SJSA1 (cell line): ENCODE data around the gene NRXN2. TPM values are rescaled to one million over a fixed set of nuclear protein-coding genes. Genes with fewer than 3 reads are reported as not detected.

ENCODE experiments used
- DNase-seq, 2 experiments: peaks; one replicate each; pipeline ENCODE4 v3.0.0-alpha.2; 2015 to 2020; ENCODE audit warnings: low spot score in 2 of 2, low read depth in 1 of 2
- H3K27ac ChIP-seq: fragments of 250-450 bp; sonication (Bioruptor Pico); 2 replicates; pipeline ENCODE4 v1.5.1; 2020; ENCODE audit warnings: mild to moderate bottlenecking, moderate library complexity
- H3K27me3 ChIP-seq: fragments of 250-450 bp; sonication (Bioruptor Pico); replicated peaks from 2 replicates; pipeline ENCODE4 v1.5.1; 2020; ENCODE audit warnings: mild to moderate bottlenecking, moderate library complexity
- H3K36me3 ChIP-seq: fragments of 250-450 bp; sonication (Bioruptor Pico); 2 replicates; pipeline ENCODE4 v1.5.1; 2020; ENCODE audit warnings: mild to moderate bottlenecking
- H3K4me1 ChIP-seq: fragments of 250-450 bp; sonication (Bioruptor Pico); replicated peaks from 2 replicates; pipeline ENCODE4 v1.6.1; 2021; ENCODE audit warnings: mild to moderate bottlenecking
- H3K4me3 ChIP-seq: fragments of 250-450 bp; sonication (Bioruptor Pico); 2 replicates; pipeline ENCODE4 v1.5.1; 2020; ENCODE audit warnings: mild to moderate bottlenecking
- H3K9me3 ChIP-seq: fragments of 250-450 bp; sonication (Bioruptor Pico); replicated peaks from 2 replicates; pipeline ENCODE4 v1.5.1; 2020; ENCODE audit warnings: mild to moderate bottlenecking
- total RNA-seq: library from RNA; depleted of rRNA; stranded (reverse); fragments of >200 nt; shearing (Covaris generic); gene quantifications from 2 replicates; pipeline ENCODE4 v1.2.3, GENCODE V29; 2014

NRXN2 gene
- total RNA-seq, 1 experiment from 2014 or later = not detected

DNA sequence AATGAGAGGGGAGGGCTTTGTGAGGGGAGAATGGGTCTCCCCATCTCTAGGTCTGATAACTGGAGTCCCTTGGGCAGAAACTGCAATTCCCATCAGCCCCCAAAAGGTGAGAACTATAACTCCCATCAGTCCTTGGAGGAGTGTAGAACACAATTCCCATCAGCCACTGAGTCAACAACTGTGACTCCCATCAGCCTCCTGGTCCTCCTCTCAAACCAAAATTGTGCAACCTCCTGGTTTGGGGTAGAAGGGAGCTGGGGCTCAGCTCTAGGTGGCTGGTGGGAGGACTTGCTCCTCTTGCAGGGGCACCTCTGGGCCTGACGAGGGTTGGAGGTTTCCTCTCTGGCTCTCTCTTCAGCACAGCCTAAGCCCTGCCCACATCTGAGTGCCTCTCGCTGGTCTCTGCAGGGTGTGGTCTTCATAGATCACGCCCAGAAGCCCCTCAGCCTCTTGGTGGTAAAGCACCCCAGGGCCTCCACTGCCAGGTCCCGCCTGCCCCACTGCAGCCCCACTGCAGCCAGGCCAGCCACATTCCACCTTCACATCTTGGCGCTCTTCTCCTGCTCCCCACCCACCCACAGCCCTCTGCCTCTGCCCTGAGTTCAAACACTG is 113.5 kb downstream of the NRXN2 start:
- no peaks in the 10 kb centered on the region for H3K4me1 ChIP-seq
- no peaks in the 10 kb centered on the region for H3K9me3 ChIP-seq
- H3K27ac ChIP-seq = no peak overlapping the region
- H3K4me3 ChIP-seq = no peak overlapping the region
- peaks cover 73% of the 10 kb centered on the region for H3K27me3 ChIP-seq
- no peak for DNase-seq
- no peaks in the 10 kb centered on the region for H3K36me3 ChIP-seq

GRCh38 chr11:64608636-64609035 is 114.4 kb downstream of the NRXN2 start:
- Histone ChIP-seq H3K9me3 (no peaks in the 10 kb centered on the region), H3K4me3 (no peak overlapping the region), H3K4me1 (no peaks in the 10 kb centered on the region), H3K27me3 (peaks cover 76% of the 10 kb centered on the region), H3K27ac (no peak overlapping the region), H3K36me3 (no peaks in the 10 kb centered on the region)
- DNase-seq = no peak

DNA sequence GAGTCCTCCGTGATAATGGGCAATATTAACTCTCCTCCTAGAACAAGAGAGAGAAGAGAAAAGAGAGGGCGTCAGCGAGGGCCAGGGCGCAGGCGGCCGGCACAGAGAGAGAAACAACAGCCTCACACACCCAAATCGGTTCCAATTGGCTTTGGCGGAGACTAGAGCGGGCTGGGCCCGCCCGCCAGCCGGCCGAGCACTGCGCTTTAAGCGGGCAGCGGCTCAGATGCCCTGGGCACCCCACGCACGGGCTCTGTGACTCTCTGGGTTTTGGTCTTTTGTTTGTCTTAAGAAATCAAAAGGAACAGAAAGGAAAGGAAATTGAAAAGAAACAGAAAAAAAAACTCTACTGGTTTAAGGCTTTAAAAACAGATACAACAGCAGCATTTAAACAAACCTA is 115.0 kb downstream of the NRXN2 start:
- Histone ChIP-seq H3K4me1 (no peaks in the 10 kb centered on the region), H3K36me3 (no peaks in the 10 kb centered on the region), H3K27me3 (peaks cover 76% of the 10 kb centered on the region), H3K27ac (no peak overlapping the region), H3K4me3 (no peak overlapping the region), H3K9me3 (no peaks in the 10 kb centered on the region)
- DNase-seq = no peak

GRCh38 chr11:64607381-64607985 is 115.5 kb downstream of the NRXN2 start:
- H3K4me1 ChIP-seq = no peaks in the 10 kb centered on the region
- H3K36me3 ChIP-seq = no peaks in the 10 kb centered on the region
- DNase-seq = no peak
- no peaks in the 10 kb centered on the region for H3K9me3 ChIP-seq
- peaks cover 75% of the 10 kb centered on the region for H3K27me3 ChIP-seq
- H3K4me3 ChIP-seq = no peak overlapping the region
- no peak overlapping the region for H3K27ac ChIP-seq

- Histone ChIP-seq H3K9me3 (peaks cover 2% of the 10 kb centered on the region; the same call in 1 of the 2 replicates), H3K4me3 (no peak overlapping the region), H3K4me1 (no peaks in the 10 kb centered on the region), H3K36me3 (no peaks in the 10 kb centered on the region), H3K27me3 (peaks cover 72% of the 10 kb centered on the region), H3K27ac (no peak overlapping the region)
- no peak for DNase-seq
Observed at GRCh38 chr11:64606796-64607380, 116.1 kb downstream of the NRXN2 start.

DNA sequence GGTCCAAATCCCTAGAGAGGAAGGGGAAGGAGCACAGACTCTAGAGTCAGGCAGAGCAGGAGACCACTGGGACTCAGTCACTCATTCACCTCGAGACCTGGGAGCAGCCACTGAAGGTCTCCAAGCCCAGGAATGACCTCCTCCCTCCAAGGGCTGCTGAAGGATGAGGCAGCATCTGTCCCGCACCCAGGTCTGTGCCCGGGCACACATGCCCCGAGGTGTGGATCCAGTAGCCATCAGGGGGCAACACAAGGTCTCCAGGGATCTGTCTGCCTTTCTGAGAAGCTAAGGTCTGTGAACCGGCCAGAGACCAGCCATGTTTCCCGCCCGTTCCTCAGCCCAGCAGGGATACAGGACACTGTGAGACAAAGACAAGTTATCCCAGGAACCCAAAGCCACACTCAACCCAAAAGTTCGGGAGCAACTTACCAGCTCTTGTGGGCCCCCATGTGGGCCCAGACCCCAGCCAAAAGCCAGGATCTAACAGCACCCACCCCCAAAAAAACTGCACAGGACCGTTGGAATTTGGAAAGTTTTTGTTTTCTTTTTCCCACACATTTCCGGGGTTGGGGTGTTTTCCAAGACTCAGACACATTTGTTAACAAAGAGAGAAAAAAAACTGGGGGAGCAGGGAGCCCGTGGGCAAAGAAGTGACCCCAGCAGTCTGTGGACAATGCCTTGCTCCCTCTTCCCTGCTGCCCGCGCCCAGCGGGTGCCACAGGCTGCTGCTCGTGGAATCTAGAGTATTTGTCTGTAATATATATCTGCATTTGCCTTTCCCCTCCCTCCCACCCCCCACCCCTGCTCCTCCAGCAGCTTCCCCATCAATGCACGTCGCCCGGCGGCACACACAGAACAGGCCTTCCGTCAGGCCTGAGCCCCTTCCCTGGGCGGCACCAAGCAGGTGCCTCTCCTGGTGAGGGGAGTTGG is 117.1 kb downstream of the NRXN2 start:
- no peak for DNase-seq
- no peak overlapping the region for H3K4me3 ChIP-seq
- H3K9me3 ChIP-seq = peaks cover 3% of the 10 kb centered on the region; the same call in 1 of the 2 replicates
- H3K36me3 ChIP-seq = no peaks in the 10 kb centered on the region
- H3K27me3 ChIP-seq = peaks cover 72% of the 10 kb centered on the region
- H3K27ac ChIP-seq = no peak overlapping the region
- no peaks in the 10 kb centered on the region for H3K4me1 ChIP-seq

DNA sequence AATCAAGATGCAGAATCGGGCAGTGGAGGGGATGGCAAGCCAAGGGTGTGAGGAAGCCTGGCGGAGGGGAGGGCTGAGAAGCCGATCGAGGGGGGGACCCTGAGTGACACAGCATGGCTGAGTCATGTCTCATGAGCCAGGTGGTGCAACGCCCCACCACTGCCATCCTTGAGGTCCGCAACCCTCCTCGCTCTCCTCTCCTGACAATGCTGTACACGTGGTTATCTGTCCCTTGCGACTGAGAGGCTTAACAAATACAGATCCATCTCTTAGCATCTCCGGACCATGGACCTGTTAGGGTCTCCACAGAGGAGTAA is 117.8 kb downstream of the NRXN2 start:
- peaks cover 72% of the 10 kb centered on the region for H3K27me3 ChIP-seq
- no peak overlapping the region for H3K4me3 ChIP-seq
- no peak overlapping the region for H3K27ac ChIP-seq
- DNase-seq = no peak
- no peaks in the 10 kb centered on the region for H3K36me3 ChIP-seq
- no peaks in the 10 kb centered on the region for H3K4me1 ChIP-seq
- H3K9me3 ChIP-seq = peaks cover 3% of the 10 kb centered on the region; the same call in 1 of the 2 replicates

DNA sequence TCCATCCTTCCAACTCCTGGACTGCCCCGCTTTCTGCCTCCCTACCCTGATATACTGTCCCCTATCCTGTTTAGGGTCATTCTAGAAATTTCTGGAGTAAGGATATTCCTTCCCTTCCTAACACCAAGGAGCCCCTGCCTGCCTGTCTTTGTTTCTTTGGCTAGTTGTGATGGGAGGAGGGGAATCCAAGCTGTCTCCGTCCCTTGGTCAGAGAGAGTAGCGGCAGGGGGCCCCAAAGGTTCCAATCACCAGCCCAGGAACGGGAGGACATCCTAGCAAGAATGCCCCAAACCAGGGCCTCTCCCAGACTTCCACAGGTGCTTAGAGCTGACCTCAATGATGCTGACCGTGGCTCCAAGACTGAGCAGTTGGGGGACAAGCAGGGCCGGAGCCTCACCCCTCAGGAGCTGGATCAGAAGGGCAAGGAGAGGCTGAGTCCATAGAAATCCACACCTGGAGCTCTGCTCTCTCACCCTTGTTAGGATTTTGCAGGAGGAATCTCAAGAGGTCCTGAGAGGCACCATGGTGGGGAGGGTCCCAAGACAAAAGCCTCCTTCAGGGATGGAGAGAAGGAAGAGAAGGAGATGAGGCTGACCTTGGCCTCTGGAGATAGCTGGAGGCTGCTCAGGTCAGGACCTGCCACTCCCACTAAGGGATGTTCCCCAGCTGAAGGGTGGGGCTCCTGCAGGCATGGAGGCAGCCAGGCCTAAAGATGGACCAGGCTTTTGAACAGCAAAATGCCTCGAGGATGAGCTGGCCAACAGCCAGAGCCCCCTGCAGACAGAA is 118.3 kb downstream of the NRXN2 start:
- no peak for DNase-seq
- H3K27ac ChIP-seq = no peak overlapping the region
- H3K4me3 ChIP-seq = no peak overlapping the region
- H3K4me1 ChIP-seq = no peaks in the 10 kb centered on the region
- H3K9me3 ChIP-seq = peaks cover 3% of the 10 kb centered on the region; the same call in 1 of the 2 replicates
- H3K27me3 ChIP-seq = peaks cover 66% of the 10 kb centered on the region
- H3K36me3 ChIP-seq = no peaks in the 10 kb centered on the region

DNA sequence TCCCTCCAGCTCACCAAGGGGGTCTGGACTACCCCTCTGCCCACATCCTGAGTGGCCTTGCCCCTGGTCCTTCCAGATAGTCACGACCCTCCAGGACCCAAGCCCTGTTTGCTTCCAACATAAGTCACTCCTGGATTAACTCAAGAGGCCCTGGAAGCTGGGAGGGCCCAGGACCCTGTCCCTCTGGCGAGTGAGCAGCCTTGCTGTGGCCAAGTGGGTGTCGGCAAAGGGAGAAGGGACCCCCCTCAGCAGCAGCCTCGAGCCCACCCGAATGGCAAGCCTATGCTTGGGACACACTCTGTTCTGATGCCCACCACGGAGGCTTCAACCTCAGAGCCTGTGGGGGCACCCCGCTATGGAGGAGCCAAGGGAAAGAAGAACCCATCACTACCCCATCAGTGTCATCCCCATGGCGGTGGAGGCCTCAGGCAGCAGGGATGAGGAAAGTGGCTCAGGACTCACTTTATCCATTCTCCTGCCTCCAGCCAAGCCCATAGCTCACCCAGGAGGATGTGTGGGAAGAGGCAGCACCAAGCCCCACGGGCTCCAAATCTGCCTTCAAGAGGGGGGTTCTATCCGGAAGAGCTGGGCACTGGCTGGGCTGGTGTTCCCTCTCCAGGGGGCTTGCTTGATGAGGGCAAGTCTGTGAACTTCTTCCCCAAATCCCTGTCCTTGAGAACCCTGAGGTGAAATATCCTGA is 119.4 kb downstream of the NRXN2 start:
- Histone ChIP-seq H3K36me3 (no peaks in the 10 kb centered on the region), H3K27ac (no peak overlapping the region), H3K9me3 (peaks cover 3% of the 10 kb centered on the region; the same call in 1 of the 2 replicates), H3K4me1 (no peaks in the 10 kb centered on the region), H3K4me3 (no peak overlapping the region), H3K27me3 (peaks cover 60% of the 10 kb centered on the region)
- DNase-seq = no peak

DNA sequence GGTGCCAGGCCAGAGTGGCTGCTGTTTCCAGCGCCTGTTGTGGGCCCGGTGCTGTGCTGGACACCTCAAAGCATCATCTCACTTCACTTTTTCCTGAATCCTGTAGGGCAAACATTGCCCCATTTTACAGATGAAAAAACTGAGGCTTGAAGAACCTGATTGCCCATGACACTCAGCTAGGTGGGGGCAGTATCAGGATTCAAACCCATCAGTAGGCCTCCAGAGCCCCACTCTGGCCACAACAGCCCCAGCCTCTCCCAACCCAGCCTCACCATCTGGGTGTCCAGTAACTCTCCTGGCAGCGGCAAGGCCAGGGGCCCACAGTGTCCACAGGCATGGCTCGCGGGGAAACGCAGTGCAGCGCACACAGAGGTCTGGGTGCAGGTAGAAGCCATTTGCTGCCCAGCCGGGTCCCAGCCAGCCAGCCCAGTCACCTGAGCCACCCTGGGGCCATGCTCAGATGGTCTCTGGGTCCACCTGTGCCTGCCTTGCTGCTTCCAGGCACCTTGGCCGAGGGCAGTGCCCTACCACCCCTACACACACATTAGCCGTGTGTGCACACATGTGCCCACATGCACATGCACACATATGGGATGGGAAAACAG is 120.4 kb downstream of the NRXN2 start:
- no peak for DNase-seq
- Histone ChIP-seq H3K4me1 (no peaks in the 10 kb centered on the region), H3K4me3 (no peak overlapping the region), H3K36me3 (no peaks in the 10 kb centered on the region), H3K27me3 (peaks cover 51% of the 10 kb centered on the region), H3K9me3 (peaks cover 3% of the 10 kb centered on the region; the same call in 1 of the 2 replicates), H3K27ac (no peak overlapping the region)

- Histone ChIP-seq H3K27ac (no peak overlapping the region), H3K4me1 (no peaks in the 10 kb centered on the region), H3K9me3 (peaks cover 6% of the 10 kb centered on the region), H3K4me3 (no peak overlapping the region), H3K36me3 (no peaks in the 10 kb centered on the region), H3K27me3 (peaks cover 44% of the 10 kb centered on the region)
- DNase-seq = no peak
Observed at GRCh38 chr11:64601605-64602465, 121.2 kb downstream of the NRXN2 start.
